IPS-15b (cell line): ENCODE data around the gene UNC5B.

Experiments used
- H3K27me3 ChIP-seq: one replicate; pipeline ENCODE4 v1.6.1; 2013; ENCODE audit warnings: low read length; ENCODE audit not compliant: control insufficient read depth, insufficient read depth
- H3K36me3 ChIP-seq: one replicate; pipeline ENCODE4 v1.6.1; 2013; ENCODE audit warnings: low read length; ENCODE audit not compliant: control insufficient read depth, insufficient read depth
- H3K4me1 ChIP-seq: one replicate; pipeline ENCODE4 v1.6.1; 2013; ENCODE audit warnings: mild to moderate bottlenecking, low read length; ENCODE audit not compliant: control insufficient read depth, insufficient read depth
- H3K4me3 ChIP-seq: one replicate; pipeline ENCODE4 v1.5.1; 2013; ENCODE audit warnings: low read depth, low read length
- H3K9ac ChIP-seq: one replicate; pipeline ENCODE4 v1.6.1; 2013; ENCODE audit warnings: low read depth, mild to moderate bottlenecking, low read length
- H3K9me3 ChIP-seq: one replicate; pipeline ENCODE4 v1.6.1; 2013; ENCODE audit warnings: mild to moderate bottlenecking, low read length; ENCODE audit not compliant: control insufficient read depth, insufficient read depth

Gene UNC5B

DNA sequence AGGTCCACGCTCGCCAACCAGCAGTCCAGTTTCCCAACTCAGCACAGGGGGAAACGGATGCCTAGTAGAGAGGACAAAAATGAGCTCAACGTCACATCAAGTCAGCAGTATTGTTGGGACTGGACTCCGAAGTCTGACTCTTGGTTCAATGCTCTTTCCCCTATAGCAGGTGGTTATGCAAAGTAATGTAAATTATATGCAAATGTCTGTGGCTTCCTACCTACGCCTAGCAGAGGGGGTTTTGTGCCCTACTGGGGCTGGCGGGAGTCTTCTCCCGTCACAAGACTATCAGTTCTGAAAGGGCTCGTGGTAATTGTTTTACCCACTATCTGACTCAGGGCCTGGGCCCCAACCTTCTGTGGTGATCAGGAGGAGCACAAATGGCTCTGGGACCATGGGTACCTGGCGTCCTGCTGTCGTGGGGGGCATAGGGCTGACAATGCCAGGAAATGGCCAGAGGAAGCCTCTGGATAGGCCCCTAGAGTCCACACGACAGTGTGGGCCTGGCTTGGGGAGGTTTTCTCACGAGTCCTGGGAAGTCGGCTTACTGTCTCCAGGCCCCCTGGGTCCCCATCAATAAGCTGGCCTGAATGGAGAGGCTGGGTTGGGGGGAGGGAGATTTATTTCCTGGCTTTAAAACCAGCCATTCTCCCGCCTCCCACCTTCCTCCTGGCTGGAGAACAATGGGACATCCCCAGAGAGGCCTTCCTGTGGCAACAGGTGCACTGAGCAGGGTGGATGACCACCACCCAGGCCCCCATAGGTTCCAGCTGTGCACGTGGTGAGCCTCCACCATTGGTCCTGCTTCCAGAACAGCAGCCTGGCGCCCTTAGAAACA lies 41.8 kb downstream of the UNC5B start:
- no peak overlapping the region for H3K9ac ChIP-seq
- no peaks in the 10 kb centered on the region for H3K27me3 ChIP-seq
- no peaks in the 10 kb centered on the region for H3K36me3 ChIP-seq
- H3K4me1 ChIP-seq, result peaks cover 22% of the 10 kb centered on the region
- no peaks in the 10 kb centered on the region for H3K9me3 ChIP-seq
- no peak overlapping the region for H3K4me3 ChIP-seq

DNA sequence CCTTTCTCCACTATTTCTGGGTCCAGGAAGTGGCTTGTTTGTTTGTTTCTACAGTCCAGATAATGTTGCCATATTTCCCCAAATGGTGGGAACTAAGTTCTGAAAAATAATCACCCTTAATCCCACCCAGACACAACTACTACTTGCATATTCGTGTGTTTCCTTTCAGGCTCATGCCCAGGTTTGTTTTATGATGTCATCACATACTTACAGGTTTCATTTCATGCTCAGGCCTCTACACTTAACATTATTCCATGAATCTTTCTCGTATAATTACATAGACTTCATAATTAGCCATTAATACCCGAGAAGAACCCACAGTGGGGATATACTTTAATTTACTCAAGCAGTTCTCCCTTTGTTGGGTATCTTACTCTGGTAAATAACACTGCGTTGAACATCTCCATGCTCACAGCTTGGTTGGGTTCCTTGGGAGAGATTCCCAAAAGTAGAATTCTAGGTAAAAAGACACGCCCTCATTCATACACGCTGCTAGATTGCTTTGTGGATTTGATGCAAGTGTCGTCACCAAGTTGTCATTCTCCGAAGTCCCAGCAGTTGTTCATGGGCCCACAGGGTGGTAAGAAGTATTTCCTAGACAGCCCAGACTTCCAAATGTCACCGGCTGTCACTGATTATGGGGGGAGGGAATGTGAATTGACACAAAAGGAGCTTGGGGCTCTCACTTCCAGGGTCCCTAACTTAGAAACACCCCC lies 42.6 kb downstream of the UNC5B start:
- no peak overlapping the region for H3K9ac ChIP-seq
- peaks cover 22% of the 10 kb centered on the region for H3K4me1 ChIP-seq
- H3K4me3 ChIP-seq, result no peak overlapping the region

DNA sequence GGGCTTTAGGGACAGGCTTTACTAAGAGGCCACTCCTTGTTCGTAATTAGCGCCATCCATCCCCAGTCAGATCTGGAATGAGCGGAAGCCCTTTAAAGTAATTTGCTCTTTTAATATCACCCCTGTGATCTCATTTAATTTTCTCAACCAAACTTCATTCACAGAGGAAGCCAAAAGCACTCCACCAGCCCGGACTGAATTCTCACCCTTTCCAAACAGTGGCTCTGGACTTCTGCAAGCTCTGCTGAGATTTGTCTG lies 43.1 kb downstream of the UNC5B start:
- no peak overlapping the region for H3K9ac ChIP-seq
- H3K4me1 ChIP-seq, result peaks cover 22% of the 10 kb centered on the region
- no peaks in the 10 kb centered on the region for H3K9me3 ChIP-seq
- H3K36me3 ChIP-seq, result no peaks in the 10 kb centered on the region
- no peak overlapping the region for H3K4me3 ChIP-seq
- no peaks in the 10 kb centered on the region for H3K27me3 ChIP-seq

More for the DNA sequence above, 42.6 kb downstream of the UNC5B start:
- no peaks in the 10 kb centered on the region for H3K9me3 ChIP-seq
- no peaks in the 10 kb centered on the region for H3K36me3 ChIP-seq
- no peaks in the 10 kb centered on the region for H3K27me3 ChIP-seq

DNA sequence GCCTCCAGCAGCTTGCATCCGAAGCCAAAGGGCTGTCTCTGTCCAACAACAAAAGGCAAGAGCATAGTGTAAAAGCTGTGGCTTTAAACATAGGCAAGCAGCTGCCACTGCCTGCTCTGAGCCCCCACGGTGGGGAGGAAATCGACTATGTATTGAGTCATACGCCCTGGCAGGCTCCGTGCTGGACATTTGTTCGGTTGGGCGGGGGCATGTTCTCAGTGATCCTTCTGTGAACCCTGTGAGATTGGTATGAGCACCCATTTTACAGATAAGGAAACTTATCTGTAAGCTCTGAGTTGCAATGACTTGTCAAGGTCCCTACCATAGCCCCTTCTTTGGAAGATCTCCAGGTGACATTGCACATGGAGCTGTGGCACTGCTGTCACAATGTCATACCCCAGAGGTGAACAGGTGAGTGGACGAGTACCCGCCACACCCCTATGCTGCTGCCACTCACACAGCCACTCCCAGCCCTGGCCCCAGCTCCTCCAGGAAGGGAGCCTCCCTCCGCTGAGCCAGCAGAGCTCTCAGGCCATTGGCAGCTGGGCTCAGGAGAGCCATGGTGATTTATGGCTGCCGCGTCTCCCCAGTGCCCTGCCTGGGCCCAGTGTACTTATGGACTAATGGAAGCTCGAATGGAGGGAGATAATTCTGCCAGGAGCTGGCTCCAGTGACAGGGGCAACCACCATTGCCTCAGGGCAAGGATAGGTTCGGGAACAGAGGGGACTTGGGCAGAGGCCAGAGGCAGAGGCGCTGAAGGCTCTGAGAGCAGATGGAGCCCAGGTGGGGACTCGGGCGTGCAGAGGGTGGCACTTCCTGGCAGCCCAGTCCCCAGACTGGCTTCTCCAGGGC lies 43.7 kb downstream of the UNC5B start:
- Histone ChIP-seq H3K9ac (no peak overlapping the region), H3K9me3 (no peaks in the 10 kb centered on the region), H3K4me3 (no peak overlapping the region), H3K4me1 (peaks cover 22% of the 10 kb centered on the region), H3K36me3 (no peaks in the 10 kb centered on the region), H3K27me3 (no peaks in the 10 kb centered on the region)

DNA sequence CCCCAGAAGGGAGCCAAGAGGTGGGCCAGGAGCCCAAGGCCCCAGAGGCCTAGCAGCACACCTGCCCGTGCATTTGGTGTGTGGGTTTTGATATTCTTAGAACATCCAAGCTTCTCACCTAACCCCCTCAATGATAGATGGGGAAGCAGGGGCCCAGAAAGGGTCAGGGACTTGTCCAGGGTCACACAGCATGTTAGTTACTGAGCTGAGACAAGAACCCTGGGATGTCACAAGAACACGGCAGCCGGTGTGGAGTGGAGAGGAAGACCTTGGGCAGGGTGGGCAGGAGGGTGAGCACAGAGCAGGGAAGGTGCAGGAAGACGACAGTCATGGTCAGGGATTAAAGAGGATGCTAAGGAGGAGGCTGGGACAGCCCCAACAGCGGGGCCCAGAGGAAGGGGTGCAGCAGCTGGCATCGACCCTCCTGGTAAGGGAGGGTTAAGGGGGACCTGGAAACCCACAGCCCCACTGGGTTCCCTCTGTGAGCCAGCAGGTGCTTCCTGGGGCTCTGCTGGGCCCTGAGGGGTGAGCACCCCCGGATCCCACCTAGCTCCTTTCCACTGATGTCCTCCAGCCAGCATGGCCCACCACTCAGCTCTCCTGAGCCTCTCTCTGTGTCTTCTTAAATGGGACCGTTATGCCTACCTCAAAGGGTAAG lies 44.4 kb downstream of the UNC5B start:
- H3K27me3 ChIP-seq, result peaks cover 2% of the 10 kb centered on the region
- no peak overlapping the region for H3K9ac ChIP-seq
- H3K4me1 ChIP-seq, result peaks cover 22% of the 10 kb centered on the region
- H3K9me3 ChIP-seq, result no peaks in the 10 kb centered on the region
- H3K36me3 ChIP-seq, result no peaks in the 10 kb centered on the region
- H3K4me3 ChIP-seq, result no peak overlapping the region

DNA sequence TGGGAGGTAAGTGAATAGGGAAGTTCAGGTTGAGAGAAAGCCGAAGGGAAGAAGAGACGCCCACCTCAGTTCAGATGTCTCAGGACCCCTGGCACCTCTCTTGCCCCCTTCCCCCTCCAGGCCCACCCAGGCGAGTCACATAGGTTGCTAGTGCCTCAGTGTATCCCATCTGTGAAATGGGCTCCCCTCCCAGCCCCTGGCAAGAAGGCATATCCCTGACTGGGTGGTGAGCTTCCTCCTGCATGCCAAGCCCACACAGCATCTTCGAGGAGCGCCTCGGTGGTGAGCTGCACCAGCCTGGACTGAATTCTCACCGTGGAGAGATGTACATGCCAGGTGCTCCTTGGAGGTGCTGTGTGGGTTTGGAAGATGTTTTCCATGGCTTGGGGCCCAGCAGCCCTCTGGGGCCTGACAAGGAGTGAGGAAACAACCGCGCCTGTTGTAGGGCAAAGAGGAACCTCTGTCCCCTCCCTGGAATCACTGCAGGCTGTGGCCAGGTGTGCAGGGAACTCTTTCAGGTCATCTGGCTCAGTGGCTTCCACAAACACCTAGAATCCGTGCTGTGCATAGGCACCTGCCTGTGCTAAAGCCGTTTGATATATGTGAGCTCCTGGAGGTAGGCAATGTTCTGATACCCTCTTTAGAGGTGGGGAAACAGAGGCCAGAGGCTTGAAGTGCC lies 45.1 kb downstream of the UNC5B start:
- Histone ChIP-seq H3K36me3 (no peaks in the 10 kb centered on the region), H3K27me3 (peaks cover 2% of the 10 kb centered on the region), H3K4me1 (peaks cover 19% of the 10 kb centered on the region), H3K9ac (no peak overlapping the region), H3K4me3 (no peak overlapping the region), H3K9me3 (no peaks in the 10 kb centered on the region)

DNA sequence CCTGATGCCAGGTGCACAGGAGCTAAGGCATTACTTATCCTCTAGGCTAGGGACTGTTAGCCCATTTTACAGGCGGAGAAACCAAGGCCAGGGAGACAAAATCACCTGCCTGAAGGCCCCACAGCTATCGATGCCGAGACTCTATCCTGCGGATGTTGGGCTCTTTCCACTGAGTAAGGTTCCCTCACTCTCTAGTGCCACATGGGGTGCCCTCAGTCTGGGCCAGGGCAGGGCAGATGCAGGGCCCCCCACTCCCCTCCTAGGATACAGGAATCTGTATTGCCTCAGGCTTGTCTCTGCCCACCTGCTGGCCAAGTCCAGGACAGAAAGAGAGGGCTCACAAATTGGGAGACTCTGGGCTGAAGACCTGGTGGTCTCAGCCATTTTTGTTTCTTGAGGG lies 45.7 kb downstream of the UNC5B start:
- Histone ChIP-seq H3K4me3 (no peak overlapping the region), H3K27me3 (peaks cover 2% of the 10 kb centered on the region), H3K4me1 (peaks cover 17% of the 10 kb centered on the region), H3K9ac (no peak overlapping the region), H3K9me3 (no peaks in the 10 kb centered on the region), H3K36me3 (no peaks in the 10 kb centered on the region)

DNA sequence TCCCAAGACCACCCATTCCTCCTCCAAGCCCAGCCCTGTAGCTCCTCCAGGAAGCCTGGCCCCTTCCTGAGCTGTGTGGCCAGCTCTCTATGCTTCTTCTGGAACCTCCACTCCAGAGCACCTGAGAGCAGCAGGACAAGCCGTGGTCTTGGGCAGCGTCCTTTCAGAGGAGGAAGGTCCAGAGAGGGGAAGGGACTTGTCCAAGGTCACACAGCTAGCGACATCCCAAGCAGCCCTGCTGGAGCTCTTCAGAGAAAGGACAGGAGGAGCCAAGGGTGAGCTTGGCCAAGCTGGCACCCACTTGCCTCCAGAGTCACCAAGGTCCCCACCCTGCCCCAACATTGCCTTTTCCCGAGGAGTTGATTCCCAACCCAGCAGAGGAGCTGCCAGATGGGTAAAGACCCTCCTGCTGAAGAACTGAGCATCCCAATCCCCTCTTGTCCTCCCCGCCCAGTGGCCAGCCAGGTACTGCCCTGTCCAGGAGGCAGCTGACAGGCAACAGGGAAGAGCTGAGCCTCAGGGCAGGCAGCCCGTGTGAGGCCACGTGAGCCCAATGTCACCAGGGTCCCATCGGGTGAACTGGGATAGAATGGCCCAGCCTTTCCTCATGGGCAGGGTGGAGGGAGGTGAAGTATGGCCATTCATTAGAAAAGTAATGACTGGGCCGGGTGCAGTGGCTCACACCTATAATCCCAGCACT lies 46.2 kb downstream of the UNC5B start:
- Histone ChIP-seq H3K9me3 (no peaks in the 10 kb centered on the region), H3K27me3 (peaks cover 2% of the 10 kb centered on the region), H3K4me1 (peaks cover 16% of the 10 kb centered on the region), H3K36me3 (no peaks in the 10 kb centered on the region), H3K4me3 (no peak overlapping the region), H3K9ac (no peak overlapping the region)

DNA sequence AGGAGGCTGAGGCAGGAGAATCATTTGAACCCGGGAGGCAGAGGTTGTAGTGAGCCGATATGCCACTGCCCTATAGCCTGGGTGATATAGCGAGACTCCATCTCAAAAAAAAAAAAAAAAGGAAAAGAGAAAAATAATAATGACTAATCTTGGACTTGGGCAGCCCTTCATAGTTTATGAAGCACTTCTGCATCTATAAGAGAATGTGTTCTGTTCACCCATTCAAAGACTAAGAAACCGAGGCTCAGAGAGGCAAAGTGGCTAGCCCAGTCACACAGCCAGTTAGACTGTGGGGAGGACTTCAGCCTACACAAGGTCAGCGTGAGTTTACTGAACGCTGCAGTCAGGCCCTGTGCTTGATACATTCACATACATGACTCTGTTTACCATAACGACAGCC lies 46.9 kb downstream of the UNC5B start:
- H3K4me1 ChIP-seq, result peaks cover 11% of the 10 kb centered on the region
- no peaks in the 10 kb centered on the region for H3K36me3 ChIP-seq
- peaks cover 2% of the 10 kb centered on the region for H3K27me3 ChIP-seq
- H3K9me3 ChIP-seq, result no peaks in the 10 kb centered on the region
- H3K4me3 ChIP-seq, result no peak overlapping the region
- no peak overlapping the region for H3K9ac ChIP-seq

DNA sequence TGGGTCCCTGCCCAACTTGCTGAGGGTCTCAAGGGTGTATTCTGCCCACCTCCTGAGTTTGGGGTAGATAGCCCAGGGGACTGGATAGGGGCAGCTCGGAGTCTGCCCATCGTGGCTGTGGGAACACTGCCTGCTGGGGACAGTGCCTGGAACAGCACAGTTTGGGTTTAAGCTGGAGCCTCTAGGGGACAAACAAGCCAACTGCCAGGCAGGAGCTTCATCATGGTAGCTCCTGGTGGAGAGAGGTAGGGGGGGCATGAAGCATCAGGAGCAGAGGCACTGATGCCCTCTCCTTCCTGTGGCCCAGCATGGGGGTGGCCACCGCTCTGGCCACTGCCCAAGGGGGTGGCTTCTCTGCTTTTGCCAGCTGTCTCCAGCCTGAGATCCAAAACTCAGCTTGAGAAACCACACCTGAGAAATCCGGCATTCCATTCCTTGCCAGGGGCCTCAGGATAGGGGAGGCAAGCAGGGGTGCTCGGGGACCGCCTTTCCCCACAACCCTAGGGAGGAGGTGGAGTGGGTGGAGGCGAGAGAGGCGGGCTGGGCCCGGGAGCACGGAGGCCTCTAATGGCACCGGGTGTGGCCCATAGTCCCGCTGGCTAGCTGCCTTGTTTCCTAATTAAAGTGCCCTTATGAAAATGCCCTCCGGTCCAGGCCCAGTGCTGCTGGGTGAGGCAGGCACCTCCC lies 47.6 kb downstream of the UNC5B start:
- Histone ChIP-seq H3K9me3 (no peaks in the 10 kb centered on the region), H3K36me3 (no peaks in the 10 kb centered on the region), H3K4me1 (peaks cover 4% of the 10 kb centered on the region), H3K27me3 (peaks cover 2% of the 10 kb centered on the region), H3K9ac (no peak overlapping the region), H3K4me3 (no peak overlapping the region)
